HG03439 (cell line): ENCODE results near the gene EPHA1.
"Not testable (repeated sequence)": the region's sequence is repeated elsewhere in the genome, so short reads cannot be mapped to it uniquely, and the experiment has no call there.

Experiments used
- ATAC-seq: cut with Tn5 transposase; IDR thresholded peaks from one replicate; pipeline ENCODE4 v1.9.1; 2021; ENCODE audit warnings: mild to moderate bottlenecking, moderate library complexity; ENCODE audit not compliant: unreplicated experiment

The EPHA1 gene

GRCh38 chr7:143406002-143406357 lies 2.7 kb downstream of the EPHA1 start:
- ATAC-seq: no peak

DNA sequence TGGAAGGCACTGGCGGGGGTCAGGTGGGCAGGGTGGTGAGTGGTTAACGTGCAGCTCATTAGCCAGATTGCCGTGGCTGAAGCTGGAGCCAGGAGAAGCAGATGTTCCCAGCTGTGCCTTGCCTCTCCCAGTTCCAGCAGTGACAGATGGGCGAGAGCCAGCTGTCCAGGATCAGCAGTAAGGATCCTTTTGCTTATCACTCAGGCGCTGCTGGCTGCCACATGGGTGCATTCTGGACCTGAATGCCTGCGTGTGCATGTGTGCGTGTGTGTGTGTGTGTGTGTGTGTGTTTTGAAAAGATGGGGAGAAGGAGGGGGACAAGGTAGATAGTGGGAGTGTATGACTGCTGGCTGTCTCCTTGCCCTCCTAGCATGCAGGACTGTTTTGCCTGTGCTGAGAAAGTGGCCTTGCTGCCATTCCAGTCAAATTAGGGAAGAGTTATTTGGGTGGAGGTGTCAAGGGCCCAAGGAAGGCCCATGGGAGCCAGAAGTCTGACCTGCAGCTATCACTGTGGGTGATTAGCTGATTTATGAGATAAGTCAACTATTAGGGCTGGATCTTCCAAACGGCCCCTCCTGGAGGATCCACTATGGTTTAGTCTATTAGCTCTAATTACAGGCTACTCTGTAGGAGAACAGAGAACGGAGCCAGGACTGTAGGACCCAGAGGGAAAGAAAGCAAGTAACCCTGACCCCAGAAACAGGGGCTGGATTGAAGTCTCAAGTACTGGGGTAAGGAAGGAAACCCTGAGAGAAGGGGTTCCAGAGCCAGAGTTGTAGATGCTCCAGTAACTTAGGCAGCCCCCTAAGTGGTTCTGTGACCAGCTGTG lies 3.3 kb downstream of the EPHA1 start:
- no peak for ATAC-seq

- ATAC-seq: not testable (repeated sequence)
These were observed 6.4 kb downstream of the EPHA1 start for GRCh38 chr7:143402233-143402632.

GRCh38 chr7:143401265-143401664 lies 7.4 kb downstream of the EPHA1 start:
- ATAC-seq: no peak

- ATAC-seq: no peak
These were observed 9.0 kb downstream of the EPHA1 start for GRCh38 chr7:143399642-143400041.

DNA sequence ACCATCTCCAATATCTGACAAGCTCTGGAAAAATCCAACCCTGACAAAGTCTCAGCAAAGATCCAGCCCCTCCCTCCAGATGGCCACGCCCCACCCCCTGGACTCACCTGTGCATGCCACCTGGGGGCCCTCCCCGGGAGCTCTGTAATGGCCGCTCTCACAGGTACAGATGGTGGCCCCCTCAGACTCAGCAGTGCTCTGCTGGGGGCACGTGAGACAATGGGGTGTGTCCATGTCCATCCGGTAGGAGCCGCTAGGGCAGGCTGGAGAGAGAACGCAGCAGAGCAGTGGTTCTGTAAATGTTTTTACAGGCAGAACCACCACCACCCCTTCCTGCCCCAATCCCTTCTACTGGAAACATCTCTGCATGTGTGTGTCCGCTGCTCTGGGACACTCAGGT lies 9.5 kb downstream of the EPHA1 start:
- ATAC-seq: no peak

GRCh38 chr7:143398616-143399015 lies 10.0 kb downstream of the EPHA1 start:
- ATAC-seq: no peak

GRCh38 chr7:143397710-143398530 lies 10.7 kb downstream of the EPHA1 start:
- ATAC-seq: no peak

DNA sequence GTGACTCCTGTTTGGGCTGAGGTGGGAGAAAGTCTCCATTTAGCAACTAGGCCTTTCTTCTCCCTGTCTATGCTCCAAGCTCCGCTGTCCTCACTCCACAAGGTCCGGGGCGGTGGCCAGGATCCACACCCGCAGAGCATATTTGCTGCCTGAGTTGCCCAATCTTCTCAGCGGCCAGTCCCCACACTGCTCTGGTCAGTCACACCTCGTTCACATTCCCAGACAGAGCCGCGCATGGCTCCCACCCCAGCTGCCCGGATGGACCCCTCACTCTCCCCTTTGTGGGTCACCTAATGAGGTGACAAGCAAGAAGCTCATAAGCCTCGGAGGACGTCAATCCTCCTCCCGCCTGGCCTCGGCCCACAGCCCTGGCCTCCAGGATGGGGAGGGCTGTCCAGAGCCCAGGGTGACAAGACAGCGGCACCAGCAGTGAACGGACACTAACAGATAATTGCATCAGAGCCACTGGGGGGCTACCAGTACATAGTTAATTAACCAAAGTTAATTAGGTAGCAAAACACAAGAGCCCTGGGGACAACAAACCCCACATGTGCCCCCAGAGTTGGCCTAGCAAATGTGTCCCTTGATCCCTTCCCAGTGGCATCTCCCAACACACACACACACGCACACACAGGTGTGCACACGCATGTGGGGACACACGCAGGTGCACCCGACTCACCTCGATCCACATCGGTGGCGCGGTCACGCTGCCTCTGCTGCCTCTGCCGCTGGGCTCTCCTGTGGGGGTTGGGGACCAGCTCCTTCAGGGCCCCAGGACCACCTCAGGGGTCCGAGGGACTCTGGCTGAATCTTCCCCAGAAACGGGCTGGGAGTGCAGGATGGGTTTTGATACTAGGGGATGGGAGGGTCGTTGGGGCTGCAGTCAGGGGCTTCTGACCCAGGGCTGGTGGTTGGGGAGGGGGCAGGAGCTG lies 11.8 kb downstream of the EPHA1 start:
- ATAC-seq: no peak

GRCh38 chr7:143396182-143396581 lies 12.5 kb downstream of the EPHA1 start:
- no peak for ATAC-seq

GRCh38 chr7:143395187-143396149 lies 13.2 kb downstream of the EPHA1 start:
- ATAC-seq: no peak

DNA sequence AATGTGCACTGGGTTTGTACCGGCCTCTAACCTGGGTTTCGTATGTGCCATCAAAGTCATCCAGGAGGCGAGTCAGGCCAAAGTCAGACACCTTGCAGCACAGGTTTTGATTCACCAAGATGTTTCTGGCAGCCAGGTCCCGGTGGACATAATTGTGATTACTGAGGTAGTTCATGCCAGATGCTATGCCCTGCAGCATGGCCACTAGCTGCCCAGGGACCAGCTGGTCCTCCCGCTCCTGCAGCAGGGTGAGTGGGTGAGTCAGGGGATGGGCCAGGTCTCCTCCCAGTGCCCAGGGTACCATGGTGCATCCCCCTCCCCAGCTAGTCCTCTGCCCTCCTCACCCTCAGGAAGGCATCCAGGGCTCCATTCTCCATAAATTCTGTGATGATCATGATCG lies 13.9 kb downstream of the EPHA1 start:
- ATAC-seq: no peak

DNA sequence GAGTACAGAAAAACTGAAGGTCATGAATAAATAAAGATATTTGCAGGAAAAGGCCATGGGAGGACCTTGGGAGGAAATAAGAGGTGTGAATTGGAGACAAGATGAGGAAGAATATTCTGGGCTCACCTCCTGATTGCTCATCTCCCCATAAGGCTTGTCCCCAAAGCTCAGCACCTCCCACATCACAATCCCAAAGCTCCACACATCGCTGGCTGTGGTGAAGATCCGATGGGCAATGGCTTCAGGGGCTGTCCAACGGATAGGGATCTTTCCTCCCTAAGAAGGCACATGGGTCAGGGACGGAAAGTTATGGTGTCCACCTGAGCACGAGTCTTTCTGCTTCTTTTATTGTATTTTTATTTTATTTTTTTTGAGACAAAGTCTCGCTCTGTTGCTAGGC lies 14.6 kb downstream of the EPHA1 start:
- ATAC-seq: no peak

- ATAC-seq: no peak
These were observed 15.2 kb downstream of the EPHA1 start for GRCh38 chr7:143393267-143394041.

GRCh38 chr7:143392875-143393266 lies 15.8 kb downstream of the EPHA1 start:
- ATAC-seq: no peak

DNA sequence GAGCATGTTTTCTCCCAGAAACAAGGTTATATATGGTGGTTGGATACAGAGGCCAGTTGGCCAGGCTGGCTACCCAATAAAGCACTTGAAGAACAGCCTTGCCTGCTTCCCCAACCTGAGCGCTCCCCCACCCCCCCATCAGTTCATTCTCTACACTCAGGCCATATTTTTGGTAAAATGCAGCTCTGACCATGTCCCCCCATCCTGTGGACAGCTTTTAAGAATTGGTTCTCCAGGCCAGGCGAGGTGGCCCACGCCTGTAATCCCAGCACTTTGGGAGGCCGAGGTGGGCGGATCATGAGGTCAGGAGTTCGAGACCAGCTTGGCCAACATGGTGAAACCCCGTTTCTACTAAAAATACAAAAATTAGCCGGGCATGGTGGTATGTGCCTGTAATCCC lies 16.2 kb downstream of the EPHA1 start:
- ATAC-seq: not testable (repeated sequence)

GRCh38 chr7:143391462-143392404 lies 16.9 kb downstream of the EPHA1 start:
- ATAC-seq: no peak

- no peak for ATAC-seq
These were observed 17.8 kb downstream of the EPHA1 start for GRCh38 chr7:143390773-143391317.
